Activated naive CD4-positive, alpha-beta T cell treated with anti-CD3 and anti-CD28 coated beads for 36 hours (primary cell): ENCODE measurements around the gene PKMYT1. TPM values are rescaled to one million over a fixed set of nuclear protein-coding genes. Genes with fewer than 3 reads are reported as not detected.

Source experiments
- total RNA-seq, 2 experiments: library from RNA; stranded (reverse); gene quantifications; one replicate each; pipeline ENCODE4 v1.2.3, GENCODE V29; 2021

The PKMYT1 gene
- total RNA-seq, 2 experiments from 2014 or later = 128 to 136 TPM

Other genes starting within 250 kb of the PKMYT1 start
- 100 to 1,000 TPM; 607 to 649 TPM for gene SRRM2, start 227.8 kb downstream of the PKMYT1 start, total RNA-seq
- 100 to 1,000 TPM; 177 to 189 TPM for gene ELOB, start 203.2 kb downstream of the PKMYT1 start, total RNA-seq
- gene PRSS33, start 192.9 kb downstream of the PKMYT1 start, total RNA-seq = under 1 TPM; 0.12 to 0.17 TPM
- not detected for gene PRSS41, start 182.0 kb downstream of the PKMYT1 start, total RNA-seq
- 1 to 10 TPM; 3.3 to 4.1 TPM for gene PRSS21, start 163.2 kb downstream of the PKMYT1 start, total RNA-seq
- gene ZG16B, start 150.1 kb downstream of the PKMYT1 start, total RNA-seq = under 1 TPM; 0.22 to 0.64 TPM
- not detected for gene PRSS22, start 122.3 kb downstream of the PKMYT1 start, total RNA-seq
- gene FLYWCH2, start 97.2 kb downstream of the PKMYT1 start, total RNA-seq = 10 to 100 TPM; 12.7 to 15.2 TPM
- gene FLYWCH1, start 68.5 kb downstream of the PKMYT1 start, total RNA-seq = 10 to 100 TPM; 33.5 to 35.4 TPM
- gene KREMEN2, start 16.2 kb downstream of the PKMYT1 start, total RNA-seq = not detected
- 10 to 100 TPM; 25.8 to 28.2 TPM for gene PAQR4, start 11.1 kb downstream of the PKMYT1 start, total RNA-seq
- not detected for gene CLDN9, start 32.5 kb upstream of the PKMYT1 start, total RNA-seq
- gene CLDN6, start 37.7 kb upstream of the PKMYT1 start, total RNA-seq = not detected
- under 1 TPM; 0.88 to 0.96 TPM for gene TNFRSF12A, start 39.9 kb upstream of the PKMYT1 start, total RNA-seq
- 10 to 100 TPM; 22.6 to 26.8 TPM for gene HCFC1R1, start 43.5 kb upstream of the PKMYT1 start, total RNA-seq
- 10 to 100 TPM; 40.6 to 41.0 TPM for gene THOC6, start 43.6 kb upstream of the PKMYT1 start, total RNA-seq
- not detected for gene BICDL2, start 56.5 kb upstream of the PKMYT1 start, total RNA-seq
- under 1 TPM; 0.29 to 0.37 TPM for gene MMP25, start 66.1 kb upstream of the PKMYT1 start, total RNA-seq
- gene IL32, start 85.2 kb upstream of the PKMYT1 start, total RNA-seq = 100 to 1,000 TPM; 964 to 991 TPM
- under 1 TPM in 1 of 2 experiments, not detected in 1; 0.26 TPM for gene ZSCAN10, start 118.8 kb upstream of the PKMYT1 start, total RNA-seq
- gene ZNF205, start 132.1 kb upstream of the PKMYT1 start, total RNA-seq = under 1 TPM in 1 of 2 experiments, not detected in 1; 0.25 TPM
- 1 to 10 TPM; 6.1 to 6.5 TPM for gene ZNF213, start 154.6 kb upstream of the PKMYT1 start, total RNA-seq
- gene OR1F1, start 207.8 kb upstream of the PKMYT1 start, total RNA-seq = not detected